Activated T-cell treated with anti-CD3 and anti-CD28 coated beads, Interleukin-2, amount 50 U/mL, for 24 hours (primary cell): ENCODE results near the gene BRD2.
A peak's percentile ranks its signal among the peaks of the same experiment; 100 is the strongest.
"Not testable (repeated sequence)": the region's sequence is repeated elsewhere in the genome, so short reads cannot be mapped to it uniquely, and the experiment has no call there.

Experiments
- DNase-seq: peaks from one replicate; pipeline ENCODE4 v3.0.0-alpha.2; 2020
- H3K27ac Mint-ChIP-seq: 2 replicates; pipeline ENCODE4 v1.8.0; 2020; ENCODE audit warnings: mild to moderate bottlenecking, mixed read lengths
- H3K27me3 Mint-ChIP-seq: 2 replicates; pipeline ENCODE4 v1.8.0; 2020; ENCODE audit warnings: mixed read lengths
- H3K36me3 Mint-ChIP-seq: 2 replicates; pipeline ENCODE4 v1.8.0; 2020; ENCODE audit warnings: low read depth, mixed read lengths
- H3K4me1 Mint-ChIP-seq: 2 replicates; pipeline ENCODE4 v1.8.0; 2020; ENCODE audit warnings: low read depth, mixed read lengths
- H3K4me3 Mint-ChIP-seq: 2 replicates; pipeline ENCODE4 v1.8.0; 2020; ENCODE audit warnings: mild to moderate bottlenecking, moderate library complexity, mixed read lengths
- H3K9me3 Mint-ChIP-seq: 2 replicates; pipeline ENCODE4 v1.8.0; 2020; ENCODE audit warnings: mixed read lengths

The BRD2 gene

GRCh38 chr6:32968093-32968866, at the start of gene BRD2:
TSS of gene BRD2 (plus strand) at chr6:32968594. CDS start at chr6:32972899, 4,305 bp downstream.
- Mint-ChIP-seq H3K9me3 (no peaks in the 10 kb centered on the region), H3K27ac (peak within 1 kb of the TSS; percentile 100), H3K27me3 (no peaks in the 10 kb centered on the region), H3K36me3 (peaks cover 52% of the 10 kb centered on the region), H3K4me3 (peak within 1 kb of the TSS; percentile 92), H3K4me1 (peaks cover 35% of the 10 kb centered on the region)
- peak; percentile 97 for DNase-seq

GRCh38 chr6:32920715-32921114, 47.7 kb upstream of the BRD2 start:
- Mint-ChIP-seq H3K36me3 (no peaks in the 10 kb centered on the region), H3K27me3 (peaks cover 11% of the 10 kb centered on the region), H3K27ac (no peak overlapping the region), H3K9me3 (no peaks in the 10 kb centered on the region), H3K4me3 (no peak overlapping the region), H3K4me1 (no peaks in the 10 kb centered on the region)
- no peak for DNase-seq

GRCh38 chr6:32922083-32922482, 46.3 kb upstream of the BRD2 start:
- H3K36me3 Mint-ChIP-seq, result no peaks in the 10 kb centered on the region
- DNase-seq, result no peak
- peaks cover 11% of the 10 kb centered on the region for H3K27me3 Mint-ChIP-seq
- no peaks in the 10 kb centered on the region for H3K9me3 Mint-ChIP-seq
- no peaks in the 10 kb centered on the region for H3K4me1 Mint-ChIP-seq
- H3K27ac Mint-ChIP-seq, result no peak overlapping the region
- no peak overlapping the region for H3K4me3 Mint-ChIP-seq

- no peak for DNase-seq
- Mint-ChIP-seq H3K4me1 (peaks cover 5% of the 10 kb centered on the region), H3K27ac (no peak overlapping the region), H3K4me3 (no peak overlapping the region), H3K9me3 (no peaks in the 10 kb centered on the region), H3K27me3 (no peaks in the 10 kb centered on the region), H3K36me3 (no peaks in the 10 kb centered on the region)
Measured at GRCh38 chr6:32931211-32931610, 37.2 kb upstream of the BRD2 start.

GRCh38 chr6:32932132-32932868, 36.1 kb upstream of the BRD2 start:
- H3K36me3 Mint-ChIP-seq, result no peaks in the 10 kb centered on the region
- H3K4me1 Mint-ChIP-seq, result peaks cover 5% of the 10 kb centered on the region
- no peak for DNase-seq
- H3K27ac Mint-ChIP-seq, result no peak overlapping the region
- H3K27me3 Mint-ChIP-seq, result no peaks in the 10 kb centered on the region
- no peaks in the 10 kb centered on the region for H3K9me3 Mint-ChIP-seq
- H3K4me3 Mint-ChIP-seq, result no peak overlapping the region

- H3K27me3 Mint-ChIP-seq, result no peaks in the 10 kb centered on the region
- H3K4me1 Mint-ChIP-seq, result peaks cover 5% of the 10 kb centered on the region
- no peaks in the 10 kb centered on the region for H3K9me3 Mint-ChIP-seq
- DNase-seq, result peak; percentile 82
- no peak overlapping the region for H3K27ac Mint-ChIP-seq
- H3K36me3 Mint-ChIP-seq, result no peaks in the 10 kb centered on the region
- no peak overlapping the region for H3K4me3 Mint-ChIP-seq
Measured at GRCh38 chr6:32933661-32934085, 34.7 kb upstream of the BRD2 start.

GRCh38 chr6:32935551-32936238, 32.7 kb upstream of the BRD2 start:
- Mint-ChIP-seq H3K27ac (no peak overlapping the region), H3K27me3 (no peaks in the 10 kb centered on the region), H3K4me3 (no peak overlapping the region), H3K4me1 (peaks cover 14% of the 10 kb centered on the region), H3K36me3 (no peaks in the 10 kb centered on the region), H3K9me3 (no peaks in the 10 kb centered on the region)
- no peak for DNase-seq

- H3K4me3 Mint-ChIP-seq, result no peak overlapping the region
- peaks cover 20% of the 10 kb centered on the region for H3K4me1 Mint-ChIP-seq
- H3K27me3 Mint-ChIP-seq, result no peaks in the 10 kb centered on the region
Measured at GRCh38 chr6:32936239-32937152, 31.9 kb upstream of the BRD2 start.

GRCh38 chr6:32937230-32937633, 31.2 kb upstream of the BRD2 start:
- no peaks in the 10 kb centered on the region for H3K36me3 Mint-ChIP-seq
- no peak for DNase-seq
- H3K4me1 Mint-ChIP-seq, result peaks cover 27% of the 10 kb centered on the region

More at GRCh38 chr6:32936239-32937152, 31.9 kb upstream of the BRD2 start:
- DNase-seq, result no peak
- no peaks in the 10 kb centered on the region for H3K36me3 Mint-ChIP-seq
- H3K9me3 Mint-ChIP-seq, result no peaks in the 10 kb centered on the region
- H3K27ac Mint-ChIP-seq, result no peak overlapping the region

GRCh38 chr6:32938494-32938893, 29.9 kb upstream of the BRD2 start:
- DNase-seq, result no peak
- H3K27ac Mint-ChIP-seq, result no peak overlapping the region
- H3K4me1 Mint-ChIP-seq, result peaks cover 38% of the 10 kb centered on the region
- no peaks in the 10 kb centered on the region for H3K27me3 Mint-ChIP-seq
- no peaks in the 10 kb centered on the region for H3K36me3 Mint-ChIP-seq
- H3K9me3 Mint-ChIP-seq, result no peaks in the 10 kb centered on the region
- no peak overlapping the region for H3K4me3 Mint-ChIP-seq

More at GRCh38 chr6:32937230-32937633, 31.2 kb upstream of the BRD2 start:
- H3K27ac Mint-ChIP-seq, result no peak overlapping the region
- H3K27me3 Mint-ChIP-seq, result no peaks in the 10 kb centered on the region
- no peaks in the 10 kb centered on the region for H3K9me3 Mint-ChIP-seq
- no peak overlapping the region for H3K4me3 Mint-ChIP-seq

GRCh38 chr6:32940656-32941213, 27.7 kb upstream of the BRD2 start, which contains the start of gene HLA-DMB:
TSS of gene HLA-DMB (minus strand) at chr6:32941028. CDS start at chr6:32940807, 221 bp downstream.
- DNase-seq, result peak; percentile 61
- H3K4me3 Mint-ChIP-seq, result peak within 1 kb of the TSS; percentile 80
- no peaks in the 10 kb centered on the region for H3K36me3 Mint-ChIP-seq
- peak within 1 kb of the TSS; percentile 92 for H3K27ac Mint-ChIP-seq
- peaks cover 2% of the 10 kb centered on the region for H3K9me3 Mint-ChIP-seq
- H3K27me3 Mint-ChIP-seq, result no peaks in the 10 kb centered on the region
- peaks cover 57% of the 10 kb centered on the region for H3K4me1 Mint-ChIP-seq

GRCh38 chr6:32941214-32941768, 27.1 kb upstream of the BRD2 start:
- peak overlapping the region; percentile 80 for H3K4me3 Mint-ChIP-seq
- H3K27me3 Mint-ChIP-seq, result no peaks in the 10 kb centered on the region
- peaks cover 2% of the 10 kb centered on the region for H3K9me3 Mint-ChIP-seq
- H3K27ac Mint-ChIP-seq, result peak overlapping the region; percentile 92
- no peaks in the 10 kb centered on the region for H3K36me3 Mint-ChIP-seq
- H3K4me1 Mint-ChIP-seq, result peaks cover 57% of the 10 kb centered on the region
- DNase-seq, result peak; percentile 50

- DNase-seq, H3K36me3 Mint-ChIP-seq, H3K27me3 Mint-ChIP-seq, H3K9me3 Mint-ChIP-seq, H3K4me3 Mint-ChIP-seq, H3K27ac Mint-ChIP-seq: not testable (repeated sequence)
- H3K4me1 Mint-ChIP-seq, result peaks cover 65% of the 10 kb centered on the region
Measured at GRCh38 chr6:32942555-32943123, 25.8 kb upstream of the BRD2 start.
